Endothelial cell of umbilical vein (primary cell): ENCODE measurements around the gene SLC38A10.

Experiments used
- EZH2 ChIP-seq: IDR thresholded peaks from 2 replicates; pipeline ENCODE4 v1.6.1; 2012; ENCODE audit warnings: borderline replicate concordance, low read depth, mild to moderate bottlenecking, moderate library complexity, low read length, inconsistent platforms; ENCODE audit not compliant: severe bottlenecking
- MYC ChIP-seq: IDR thresholded peaks from one replicate; pipeline ENCODE4 v1.6.1; 2011; ENCODE audit warnings: mild to moderate bottlenecking, low read depth, low read length
- POLR2A ChIP-seq: IDR thresholded peaks from 2 replicates; pipeline ENCODE4 v1.6.1; 2012; ENCODE audit warnings: low read depth, mild to moderate bottlenecking, control low read depth, low read length
- TF ChIP-seq, protein P1 (sequence below), 2 donors: IDR thresholded peaks; 1 replicate in 1 of 2; 2 replicates in 1 of 2; pipeline ENCODE4 v1.5.1; 2011; ENCODE audit warnings: low read length in 2 of 2, mild to moderate bottlenecking in 2 of 2, moderate library complexity in 2 of 2, control low read depth in 1 of 2, inconsistent platforms in 1 of 2, low read depth in 1 of 2; ENCODE audit not compliant: insufficient read depth in 1 of 2; ENCODE audit errors: extremely low read depth in 1 of 2

DNA sequence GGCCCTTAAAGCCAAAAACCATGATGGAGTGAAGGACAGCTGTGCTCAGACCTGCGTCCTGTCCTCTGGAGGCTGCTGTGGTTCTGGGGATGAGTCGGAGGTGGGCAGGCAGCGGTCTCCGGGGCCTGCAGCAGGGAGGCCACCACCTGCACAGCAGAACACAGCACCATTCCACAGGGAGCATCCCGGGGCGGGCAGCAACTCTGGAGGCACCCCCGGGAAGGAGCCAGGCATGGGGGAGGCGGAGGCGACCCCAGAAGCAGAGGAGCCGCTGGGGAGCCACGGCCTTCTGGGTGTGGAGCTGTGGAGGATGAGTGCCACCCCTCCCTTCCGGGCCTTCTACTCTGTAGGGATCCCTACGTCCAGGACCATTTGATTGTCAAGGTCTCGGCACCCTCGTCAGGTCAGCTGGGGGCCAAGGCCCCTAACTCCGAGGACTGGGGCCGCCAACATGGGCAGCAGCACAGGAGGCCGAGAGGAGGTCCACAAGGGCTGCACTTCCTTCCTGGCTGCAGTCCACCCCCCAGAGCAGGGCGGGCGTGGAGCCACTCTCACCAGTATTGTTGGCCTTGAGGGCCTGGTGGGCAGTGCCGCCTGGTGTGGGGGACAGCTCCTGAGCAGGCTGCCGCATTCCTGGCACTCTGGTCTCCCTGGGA is 96.2 kb downstream of the SLC38A10 start:
- TF ChIP-seq, protein P1, sequence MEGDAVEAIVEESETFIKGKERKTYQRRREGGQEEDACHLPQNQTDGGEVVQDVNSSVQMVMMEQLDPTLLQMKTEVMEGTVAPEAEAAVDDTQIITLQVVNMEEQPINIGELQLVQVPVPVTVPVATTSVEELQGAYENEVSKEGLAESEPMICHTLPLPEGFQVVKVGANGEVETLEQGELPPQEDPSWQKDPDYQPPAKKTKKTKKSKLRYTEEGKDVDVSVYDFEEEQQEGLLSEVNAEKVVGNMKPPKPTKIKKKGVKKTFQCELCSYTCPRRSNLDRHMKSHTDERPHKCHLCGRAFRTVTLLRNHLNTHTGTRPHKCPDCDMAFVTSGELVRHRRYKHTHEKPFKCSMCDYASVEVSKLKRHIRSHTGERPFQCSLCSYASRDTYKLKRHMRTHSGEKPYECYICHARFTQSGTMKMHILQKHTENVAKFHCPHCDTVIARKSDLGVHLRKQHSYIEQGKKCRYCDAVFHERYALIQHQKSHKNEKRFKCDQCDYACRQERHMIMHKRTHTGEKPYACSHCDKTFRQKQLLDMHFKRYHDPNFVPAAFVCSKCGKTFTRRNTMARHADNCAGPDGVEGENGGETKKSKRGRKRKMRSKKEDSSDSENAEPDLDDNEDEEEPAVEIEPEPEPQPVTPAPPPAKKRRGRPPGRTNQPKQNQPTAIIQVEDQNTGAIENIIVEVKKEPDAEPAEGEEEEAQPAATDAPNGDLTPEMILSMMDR (IDR thresholded peaks at IDR 0.05; ENCODE audit: extremely low read depth in 1 of 2, insufficient read depth in 1 of 2, low read depth in 1 of 2, low read length in 2 of 2): no peak
- TF ChIP-seq POLR2A: no peak
- TF ChIP-seq EZH2: no peak
- TF ChIP-seq MYC: no peak
